WTC11 (cell line): ENCODE data around the gene RHOT1.
"Not testable (repeated sequence)": the region's sequence is repeated elsewhere in the genome, so short reads cannot be mapped to it uniquely, and the experiment has no call there.

Experiments
- JUN ChIP-seq: sonication (generic); formaldehyde crosslinking; IDR thresholded peaks from 2 replicates; pipeline ENCODE4 v1.8.0; 2023; ENCODE audit warnings: mild to moderate bottlenecking, missing genetic modification reagents
- TEAD4 ChIP-seq: sonication (generic); formaldehyde crosslinking; IDR thresholded peaks from 2 replicates; pipeline ENCODE4 v1.8.0; 2022; ENCODE audit warnings: mild to moderate bottlenecking, missing genetic modification reagents
- TF ChIP-seq, protein P1 (sequence below): fragments of 200-600 bp; IDR thresholded peaks from 2 replicates; pipeline ENCODE4 v1.8.0; 2022; ENCODE audit warnings: antibody characterized with exemption
- TF ChIP-seq, protein P2 (sequence below): sonication (generic); formaldehyde crosslinking; IDR thresholded peaks from 2 replicates; pipeline ENCODE4 v1.8.1; 2023; ENCODE audit warnings: mild to moderate bottlenecking, missing genetic modification reagents
- TF ChIP-seq, protein P3 (sequence below): sonication (generic); formaldehyde crosslinking; IDR thresholded peaks from 2 replicates; pipeline ENCODE4 v1.8.1; 2023; ENCODE audit warnings: mild to moderate bottlenecking, missing genetic modification reagents, moderate library complexity
- TF ChIP-seq, protein P4 (sequence below): sonication (generic); formaldehyde crosslinking; IDR thresholded peaks from 2 replicates; pipeline ENCODE4 v1.8.1; 2022; ENCODE audit warnings: missing genetic modification reagents, borderline replicate concordance

DNA sequence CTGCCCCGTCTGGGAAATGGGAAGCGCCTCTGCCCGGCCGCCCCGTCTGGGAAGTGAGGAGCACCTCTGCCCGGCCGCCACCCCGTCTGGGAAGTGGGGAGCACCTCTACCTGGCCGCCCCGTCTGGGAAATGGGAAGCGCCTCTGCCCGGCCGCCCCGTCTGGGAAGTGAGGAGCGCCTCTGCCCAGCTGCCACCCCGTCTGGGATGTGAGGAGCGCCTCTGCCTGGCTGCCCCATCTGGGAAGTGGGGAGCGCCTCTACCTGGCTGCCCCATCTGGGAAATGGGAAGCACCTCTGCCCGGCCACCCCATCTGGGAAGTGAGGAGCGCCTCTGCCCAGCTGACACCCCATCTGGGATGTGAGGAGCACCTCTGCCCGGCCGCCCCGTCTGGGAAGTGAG, 36.8 kb downstream of the RHOT1 start:
- TF ChIP-seq JUN, TEAD4 (CRISPR knock-in tag): not testable (repeated sequence)
- TF ChIP-seq, protein P1, sequence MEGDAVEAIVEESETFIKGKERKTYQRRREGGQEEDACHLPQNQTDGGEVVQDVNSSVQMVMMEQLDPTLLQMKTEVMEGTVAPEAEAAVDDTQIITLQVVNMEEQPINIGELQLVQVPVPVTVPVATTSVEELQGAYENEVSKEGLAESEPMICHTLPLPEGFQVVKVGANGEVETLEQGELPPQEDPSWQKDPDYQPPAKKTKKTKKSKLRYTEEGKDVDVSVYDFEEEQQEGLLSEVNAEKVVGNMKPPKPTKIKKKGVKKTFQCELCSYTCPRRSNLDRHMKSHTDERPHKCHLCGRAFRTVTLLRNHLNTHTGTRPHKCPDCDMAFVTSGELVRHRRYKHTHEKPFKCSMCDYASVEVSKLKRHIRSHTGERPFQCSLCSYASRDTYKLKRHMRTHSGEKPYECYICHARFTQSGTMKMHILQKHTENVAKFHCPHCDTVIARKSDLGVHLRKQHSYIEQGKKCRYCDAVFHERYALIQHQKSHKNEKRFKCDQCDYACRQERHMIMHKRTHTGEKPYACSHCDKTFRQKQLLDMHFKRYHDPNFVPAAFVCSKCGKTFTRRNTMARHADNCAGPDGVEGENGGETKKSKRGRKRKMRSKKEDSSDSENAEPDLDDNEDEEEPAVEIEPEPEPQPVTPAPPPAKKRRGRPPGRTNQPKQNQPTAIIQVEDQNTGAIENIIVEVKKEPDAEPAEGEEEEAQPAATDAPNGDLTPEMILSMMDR: not testable (repeated sequence)
- TF ChIP-seq, protein P2, sequence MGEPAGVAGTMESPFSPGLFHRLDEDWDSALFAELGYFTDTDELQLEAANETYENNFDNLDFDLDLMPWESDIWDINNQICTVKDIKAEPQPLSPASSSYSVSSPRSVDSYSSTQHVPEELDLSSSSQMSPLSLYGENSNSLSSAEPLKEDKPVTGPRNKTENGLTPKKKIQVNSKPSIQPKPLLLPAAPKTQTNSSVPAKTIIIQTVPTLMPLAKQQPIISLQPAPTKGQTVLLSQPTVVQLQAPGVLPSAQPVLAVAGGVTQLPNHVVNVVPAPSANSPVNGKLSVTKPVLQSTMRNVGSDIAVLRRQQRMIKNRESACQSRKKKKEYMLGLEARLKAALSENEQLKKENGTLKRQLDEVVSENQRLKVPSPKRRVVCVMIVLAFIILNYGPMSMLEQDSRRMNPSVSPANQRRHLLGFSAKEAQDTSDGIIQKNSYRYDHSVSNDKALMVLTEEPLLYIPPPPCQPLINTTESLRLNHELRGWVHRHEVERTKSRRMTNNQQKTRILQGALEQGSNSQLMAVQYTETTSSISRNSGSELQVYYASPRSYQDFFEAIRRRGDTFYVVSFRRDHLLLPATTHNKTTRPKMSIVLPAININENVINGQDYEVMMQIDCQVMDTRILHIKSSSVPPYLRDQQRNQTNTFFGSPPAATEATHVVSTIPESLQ (CRISPR knock-in tag): not testable (repeated sequence)
- TF ChIP-seq, protein P3, sequence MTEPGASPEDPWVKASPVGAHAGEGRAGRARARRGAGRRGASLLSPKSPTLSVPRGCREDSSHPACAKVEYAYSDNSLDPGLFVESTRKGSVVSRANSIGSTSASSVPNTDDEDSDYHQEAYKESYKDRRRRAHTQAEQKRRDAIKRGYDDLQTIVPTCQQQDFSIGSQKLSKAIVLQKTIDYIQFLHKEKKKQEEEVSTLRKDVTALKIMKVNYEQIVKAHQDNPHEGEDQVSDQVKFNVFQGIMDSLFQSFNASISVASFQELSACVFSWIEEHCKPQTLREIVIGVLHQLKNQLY: not testable (repeated sequence)
- TF ChIP-seq, protein P4, sequence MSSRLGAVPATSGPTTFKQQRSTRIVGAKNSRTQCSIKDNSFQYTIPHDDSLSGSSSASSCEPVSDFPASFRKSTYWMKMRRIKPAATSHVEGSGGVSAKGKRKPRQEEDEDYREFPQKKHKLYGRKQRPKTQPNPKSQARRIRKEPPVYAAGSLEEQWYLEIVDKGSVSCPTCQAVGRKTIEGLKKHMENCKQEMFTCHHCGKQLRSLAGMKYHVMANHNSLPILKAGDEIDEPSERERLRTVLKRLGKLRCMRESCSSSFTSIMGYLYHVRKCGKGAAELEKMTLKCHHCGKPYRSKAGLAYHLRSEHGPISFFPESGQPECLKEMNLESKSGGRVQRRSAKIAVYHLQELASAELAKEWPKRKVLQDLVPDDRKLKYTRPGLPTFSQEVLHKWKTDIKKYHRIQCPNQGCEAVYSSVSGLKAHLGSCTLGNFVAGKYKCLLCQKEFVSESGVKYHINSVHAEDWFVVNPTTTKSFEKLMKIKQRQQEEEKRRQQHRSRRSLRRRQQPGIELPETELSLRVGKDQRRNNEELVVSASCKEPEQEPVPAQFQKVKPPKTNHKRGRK: not testable (repeated sequence)
